IPS-NIHi7 (cell line): ENCODE results near the gene ZNF546.
"Not testable (repeated sequence)": the region's sequence is repeated elsewhere in the genome, so short reads cannot be mapped to it uniquely, and the experiment has no call there.

Source experiments
- DNase-seq: peaks from one replicate; pipeline ENCODE4 v3.0.0; 2012; ENCODE audit warnings: mixed read lengths; ENCODE audit errors: extremely low spot score

Gene ZNF546

GRCh38 chr19:39996811-39997637, at the start of gene ZNF546:
ZNF546 (plus strand) TSS chr19:39997060; CDS start chr19:39998327, 1,267 bp downstream.
- DNase-seq = peak; percentile 91

- DNase-seq = no peak
These were observed 47.7 kb upstream of the ZNF546 start for GRCh38 chr19:39949026-39949747.

- no peak for DNase-seq
These were observed 45.7 kb upstream of the ZNF546 start for GRCh38 chr19:39951065-39951650.

DNA sequence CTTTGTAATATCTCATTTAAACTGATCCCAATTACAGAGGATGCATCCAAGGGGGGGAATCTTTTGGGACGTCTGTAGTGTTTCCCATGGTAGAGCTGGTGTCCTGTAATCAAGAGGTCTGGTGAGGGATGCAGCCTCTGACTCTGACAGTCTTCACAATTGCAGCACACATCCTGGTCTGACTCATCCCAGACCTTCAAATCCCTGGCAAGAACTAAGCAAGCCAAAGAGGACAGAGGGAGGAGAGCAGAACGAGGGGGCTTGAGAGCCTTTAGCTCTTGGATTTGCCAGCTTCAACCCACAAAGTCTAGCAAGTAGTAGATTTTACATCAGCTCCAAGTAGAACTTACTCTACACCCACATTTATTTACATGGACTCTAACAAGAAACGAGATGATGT, 45.2 kb upstream of the ZNF546 start:
- DNase-seq = no peak

DNA sequence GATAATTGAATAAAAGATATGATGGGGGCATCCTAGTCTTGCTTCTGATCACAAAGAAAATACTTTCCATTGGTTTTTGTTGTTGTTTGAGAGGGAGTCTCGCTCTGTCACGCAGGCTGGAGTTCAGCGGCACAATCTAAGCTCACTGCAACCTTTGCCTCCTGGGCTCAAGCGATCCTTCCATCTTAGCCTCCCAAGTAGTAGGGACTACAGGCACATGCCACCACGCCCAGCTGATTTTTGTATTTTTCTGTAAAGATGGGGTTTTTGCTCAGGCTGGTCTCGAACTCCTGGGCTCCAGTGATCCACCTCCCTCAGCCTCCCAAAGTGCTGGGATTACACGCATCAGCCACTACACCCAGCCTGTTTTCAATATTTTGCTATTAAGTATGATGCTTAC, 42.9 kb upstream of the ZNF546 start:
- DNase-seq = no peak

GRCh38 chr19:39957886-39958285, 39.0 kb upstream of the ZNF546 start:
- not testable (repeated sequence) for DNase-seq

DNA sequence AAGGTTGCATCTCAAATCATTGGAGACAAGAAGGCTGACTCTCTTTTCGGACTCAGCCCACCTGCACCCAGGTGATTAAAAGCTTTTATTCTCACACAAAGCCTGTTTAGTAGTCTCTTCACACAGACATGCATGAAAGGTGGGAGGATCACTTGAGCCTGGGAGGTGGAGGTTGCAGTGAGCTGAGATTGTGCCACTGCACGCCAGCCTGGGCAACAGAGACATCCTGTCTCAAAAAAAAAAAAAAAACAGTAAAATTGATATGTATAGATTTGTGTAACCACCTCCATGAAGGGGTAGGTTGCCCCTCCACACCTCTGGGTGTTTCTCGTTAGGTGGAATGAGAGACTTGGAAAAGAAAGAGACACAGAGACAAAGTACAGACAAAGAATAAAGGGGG, 37.9 kb upstream of the ZNF546 start:
- not testable (repeated sequence) for DNase-seq

DNA sequence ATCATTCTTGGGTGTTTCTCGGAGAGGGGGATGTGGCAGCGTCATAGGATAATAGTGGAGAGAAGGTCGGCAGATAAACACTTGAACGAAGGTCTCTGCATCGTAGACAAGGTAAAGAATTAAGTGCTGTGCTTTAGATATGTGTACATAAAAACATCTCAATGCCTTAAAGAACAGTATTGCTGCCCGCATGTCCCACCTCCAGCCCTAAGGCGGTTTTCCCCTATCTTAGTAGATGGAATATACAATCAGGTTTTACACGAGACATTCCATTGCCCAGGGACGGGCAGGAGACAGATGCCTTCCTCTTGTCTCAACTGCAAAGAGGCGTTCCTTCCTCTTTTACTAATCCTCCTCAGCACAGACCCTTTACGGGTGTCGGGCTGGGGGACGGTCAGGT, 37.5 kb upstream of the ZNF546 start:
- not testable (repeated sequence) for DNase-seq

- DNase-seq = no peak
These were observed 33.0 kb upstream of the ZNF546 start for GRCh38 chr19:39963898-39964297.

DNA sequence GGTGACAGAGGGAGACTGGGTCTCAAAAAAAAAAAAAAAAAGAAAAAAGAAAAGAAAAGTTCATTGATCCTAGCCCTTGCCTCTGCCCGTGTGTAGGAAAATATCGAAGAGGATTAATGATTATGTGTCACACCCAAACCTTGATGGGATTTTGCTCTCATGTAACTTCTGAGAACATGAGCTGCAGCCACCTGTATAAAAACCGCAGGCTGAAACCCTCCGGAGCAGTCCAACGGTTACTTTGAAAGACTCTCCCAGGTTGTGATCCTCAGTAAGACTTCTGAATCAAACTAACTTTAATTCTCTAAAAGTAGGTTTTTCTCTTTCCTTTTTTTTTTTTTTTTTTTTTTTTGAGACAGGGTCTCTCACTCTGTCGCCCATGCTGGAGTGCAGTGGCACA, 30.2 kb upstream of the ZNF546 start:
- no peak for DNase-seq

DNA sequence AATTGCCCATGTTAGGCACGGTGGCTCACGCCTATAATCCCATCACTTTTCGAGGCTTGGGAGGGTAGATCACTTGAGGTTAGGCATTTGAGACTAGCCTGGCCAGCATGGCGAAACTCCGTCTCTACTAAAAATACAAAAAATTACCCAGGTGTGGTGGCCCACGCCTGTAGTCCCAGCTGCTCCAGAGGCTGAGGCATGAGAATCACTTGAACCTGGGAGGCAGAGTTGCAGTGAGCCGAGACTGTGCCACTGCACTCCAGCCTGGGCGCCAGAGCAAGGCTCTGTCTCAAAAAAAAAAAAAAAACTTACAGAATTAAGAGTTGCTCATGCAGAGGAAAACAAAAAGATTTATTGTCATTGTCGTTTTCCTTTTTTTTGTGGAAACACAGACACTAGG, 29.3 kb upstream of the ZNF546 start:
- DNase-seq = no peak

- no peak for DNase-seq
These were observed 28.1 kb upstream of the ZNF546 start for GRCh38 chr19:39968789-39969188.

GRCh38 chr19:39969266-39969665, 27.6 kb upstream of the ZNF546 start:
- DNase-seq = no peak

DNA sequence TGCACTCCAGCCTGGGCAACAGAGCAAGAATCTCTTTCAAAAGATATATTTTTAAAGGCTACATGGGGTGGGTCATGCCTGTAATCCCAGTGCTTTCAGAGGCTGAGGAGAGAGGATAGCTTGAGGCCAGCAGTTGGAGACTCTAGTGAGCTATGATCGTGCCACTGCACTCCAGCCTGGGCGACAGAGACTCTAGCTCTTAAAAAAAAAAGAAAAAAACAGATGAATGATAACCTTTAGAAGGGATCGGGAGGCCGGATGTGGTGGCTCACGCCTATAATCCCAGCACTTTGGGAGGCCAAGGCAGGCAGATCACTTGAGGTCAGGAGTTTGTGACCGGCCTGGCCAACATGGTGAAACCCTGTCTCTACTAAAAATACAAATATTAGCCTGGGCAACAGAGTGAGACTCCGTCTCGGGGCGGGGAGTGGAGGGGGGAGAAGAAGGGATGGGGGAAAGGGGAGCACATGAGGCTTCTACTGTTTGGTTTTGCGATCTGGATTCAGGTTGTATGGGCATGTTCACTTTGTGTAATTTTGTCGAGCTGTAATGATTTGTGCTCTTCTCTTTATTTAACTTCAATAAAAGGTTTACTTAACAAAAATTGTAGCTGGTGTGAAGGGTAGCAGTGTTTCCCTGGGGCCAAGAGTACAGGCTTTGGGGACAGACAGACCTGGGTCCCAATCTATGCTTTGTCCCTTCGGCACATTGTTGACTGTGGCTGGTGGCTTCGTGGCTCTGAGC, 27.0 kb upstream of the ZNF546 start:
- DNase-seq = no peak

- no peak for DNase-seq
These were observed 26.5 kb upstream of the ZNF546 start for GRCh38 chr19:39970425-39970674.

- peak; percentile 99 for DNase-seq
These were observed 26.0 kb upstream of the ZNF546 start, which contains the start of gene PSMC4 for GRCh38 chr19:39970675-39971379. PSMC4 (plus strand) TSS chr19:39971165; CDS start chr19:39971203, 38 bp downstream.

DNA sequence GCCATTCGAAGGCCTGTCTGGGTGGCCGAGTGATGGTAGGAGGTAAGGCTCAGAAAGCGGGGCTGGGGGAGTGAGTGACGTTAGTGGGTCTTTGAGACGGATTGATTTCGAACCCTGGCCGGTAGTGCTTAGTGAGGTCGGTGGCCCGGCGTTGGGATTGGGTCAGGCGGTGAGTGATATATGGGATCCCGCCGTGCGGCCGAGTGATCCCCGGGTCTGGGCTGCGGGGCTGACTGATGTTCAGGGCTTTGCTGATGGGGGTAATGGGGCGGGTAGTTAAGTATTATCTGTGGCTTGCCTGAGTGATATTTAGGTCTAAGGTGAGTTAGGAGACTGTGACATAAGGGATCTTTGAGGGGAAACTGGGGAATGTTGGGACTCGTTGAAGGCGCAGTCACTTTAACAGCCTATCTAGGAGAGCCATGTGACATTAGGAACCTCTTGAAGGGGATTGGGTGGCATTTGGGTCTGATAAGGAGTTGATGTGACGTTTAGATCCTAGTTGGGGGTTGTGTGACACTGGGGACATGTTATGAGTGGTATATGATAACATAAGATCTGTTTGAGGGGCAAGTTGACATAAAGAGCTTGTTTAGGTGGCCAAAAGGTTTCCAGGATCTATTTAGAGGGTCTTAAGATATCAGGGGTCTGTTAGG, 25.4 kb upstream of the ZNF546 start:
- peak; percentile 38 for DNase-seq

DNA sequence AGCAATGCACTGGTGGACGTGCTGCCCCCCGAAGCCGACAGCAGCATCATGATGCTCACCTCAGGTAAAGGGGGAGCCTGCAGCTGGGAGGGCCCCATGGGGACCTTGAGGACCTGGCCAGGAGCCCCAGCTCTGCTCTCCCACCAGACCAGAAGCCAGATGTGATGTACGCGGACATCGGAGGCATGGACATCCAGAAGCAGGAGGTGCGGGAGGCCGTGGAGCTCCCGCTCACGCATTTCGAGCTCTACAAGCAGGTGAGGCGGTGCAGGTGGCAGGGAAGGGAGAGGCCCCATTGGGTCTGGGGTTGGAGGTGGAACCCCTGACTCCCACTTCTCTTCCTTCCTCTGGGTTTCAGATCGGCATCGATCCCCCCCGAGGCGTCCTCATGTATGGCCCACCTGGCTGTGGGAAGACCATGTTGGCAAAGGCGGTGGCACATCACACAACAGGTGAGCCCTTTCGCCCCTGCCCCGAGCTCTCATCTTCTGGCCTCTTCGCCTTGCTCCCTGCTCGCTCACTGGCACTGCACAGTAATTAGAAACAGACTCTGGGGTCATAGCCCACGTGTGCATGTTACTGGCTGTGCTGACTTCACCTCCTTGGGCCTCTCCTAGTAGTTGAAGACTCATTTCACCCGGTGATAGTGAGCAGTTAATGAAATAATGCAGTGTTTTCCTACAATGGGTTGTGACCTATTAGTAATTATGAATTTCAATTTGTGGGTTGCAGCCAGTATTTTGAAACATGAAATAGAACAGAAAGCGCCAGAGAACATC, 22.3 kb upstream of the ZNF546 start:
- DNase-seq = no peak

DNA sequence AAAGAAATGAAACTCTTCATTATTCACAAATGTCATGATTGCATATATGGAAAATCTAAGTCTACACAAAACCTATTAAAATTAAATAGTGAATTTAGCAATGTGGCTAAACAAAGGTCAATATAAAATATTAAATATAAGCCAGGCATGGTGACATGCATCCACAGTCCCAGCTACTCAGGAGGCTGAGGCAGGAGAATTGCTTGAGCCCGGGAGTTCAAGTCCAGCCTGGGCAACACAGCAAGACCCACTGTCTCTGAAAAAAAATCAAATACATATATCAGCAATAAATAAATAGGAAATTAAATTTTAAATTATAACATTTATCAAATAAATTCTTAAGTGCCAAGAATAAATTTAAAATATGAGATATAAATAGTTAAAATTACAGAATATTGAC, 14.0 kb upstream of the ZNF546 start:
- DNase-seq = no peak

- DNase-seq = no peak
These were observed 13.1 kb upstream of the ZNF546 start for GRCh38 chr19:39983695-39984300.
